Motor neuron (in vitro differentiated cells): ENCODE measurements around the gene CEBPZOS. TPM values are rescaled to one million over a fixed set of nuclear protein-coding genes. Genes with fewer than 3 reads are reported as not detected.

ENCODE experiments used
- ATAC-seq, 8 experiments: fragments of 200-7000 bp; cut with Tn5 transposase; replicated peaks in 6 of 8; 2 replicates each; pipeline ENCODE4 v1.8.0; 2021; ENCODE audit warnings: mild to moderate bottlenecking in 8 of 8, moderate library complexity in 8 of 8
- H3K27ac ChIP-seq, 2 donors: fragments of 250-450 bp; sonication (Bioruptor Pico); 2 replicates each; pipeline ENCODE4 v1.9.0; 2021; ENCODE audit warnings: antibody characterized with exemption in 2 of 2, mild to moderate bottlenecking in 2 of 2, moderate library complexity in 1 of 2
- H3K4me1 ChIP-seq, 2 donors: fragments of 250-450 bp; sonication (Bioruptor Pico); replicated peaks in 1 of 2; 2 replicates each; pipeline ENCODE4 v1.6.1; 2021; ENCODE audit warnings: antibody characterized with exemption in 2 of 2, mild to moderate bottlenecking in 2 of 2, moderate library complexity in 1 of 2
- H3K4me3 ChIP-seq, 5 donors: fragments of 250-450 bp; sonication (Bioruptor Pico); 2 replicates each; pipeline ENCODE4 v1.9.0; 2021; ENCODE audit warnings: antibody characterized with exemption in 5 of 5, mild to moderate bottlenecking in 5 of 5, moderate library complexity in 4 of 5
- WGBS, 10 experiments: fragments of 450-650 bp; shearing (Covaris generic); methylation state at CpG; one replicate each; pipeline ENCODE4 v1.0.0; 2022; 5-methylcytosine and 5-hydroxymethylcytosine counted together
- in situ Hi-C, 9 experiments: fragments of 400-800 bp; cut with MboI; loops; one replicate each; pipeline ENCODE4 v1.15.0; 2021; ENCODE audit warnings: low sequenced_read_pairs in 9 of 9, low pct_unique_long_range_greater_than_20kb in 2 of 9; ENCODE audit not compliant: unreplicated experiment in 9 of 9
- total RNA-seq, 8 experiments: library from RNA; unstranded; fragments of 300-600 nt; gene quantifications; 2 replicates each; pipeline versions ENCODE4 v1.2.3 to v1.2.4, GENCODE V29; 2022

CEBPZOS gene
- 10 to 100 TPM; 33.5 to 44.3 (median 37.0) TPM for total RNA-seq

- Histone ChIP-seq H3K27ac (peak within 1 kb of the TSS; percentile 71 to 83), H3K4me1 (peaks cover 10 to 14% of the 10 kb centered on the region in 2 donors), H3K4me3 (peak within 1 kb of the TSS; percentile 52 to 83 (median 59))
- ATAC-seq, result peak; percentile 85 to 91 (median 88)
- in situ Hi-C loops, result no loop called here
- 0 to 50% (median 13%) methylated on average over 2 to 9 of the region's 72 CpGs; no CpG with 5 or more reads in 2 of the 10 experiments for WGBS, 10 experiments
Measured at GRCh38 chr2:37196320-37197195, at the start of gene CEBPZOS. TSS of gene CEBPZOS (plus strand) at chr2:37196496. CDS start at chr2:37199705, 3,209 bp downstream.

- in situ Hi-C loops, result no loop called here
- WGBS, 10 experiments, result 89 to 100% (median 97%) methylated on average over 2 to 7 of the region's 7 CpGs
Measured at GRCh38 chr2:37148325-37148724, 48.0 kb upstream of the CEBPZOS start.

GRCh38 chr2:37149626-37150322, 46.5 kb upstream of the CEBPZOS start:
- H3K4me3 ChIP-seq, result no peak overlapping the region
- no peak for ATAC-seq
- in situ Hi-C loops, result no loop called here
- H3K4me1 ChIP-seq, result no peaks in the 10 kb centered on the region
- no peak overlapping the region for H3K27ac ChIP-seq
- 51 to 86% (median 68%) methylated on average over 3 to 6 of the region's 6 CpGs for WGBS, 10 experiments

More at GRCh38 chr2:37148325-37148724, 48.0 kb upstream of the CEBPZOS start:
- Histone ChIP-seq H3K27ac (no peak overlapping the region), H3K4me3 (no peak overlapping the region), H3K4me1 (no peaks in the 10 kb centered on the region)
- no peak for ATAC-seq

GRCh38 chr2:37153224-37153623, 43.1 kb upstream of the CEBPZOS start:
- no peak overlapping the region for H3K27ac ChIP-seq
- no peak overlapping the region for H3K4me3 ChIP-seq
- no peak for ATAC-seq
- peaks cover 6 to 14% of the 10 kb centered on the region in 2 donors for H3K4me1 ChIP-seq
- WGBS, 10 experiments, result 64 to 100% (median 90%) methylated on average over 1 to 5 of the region's 5 CpGs; no CpG with 5 or more reads in 2 of the 10 experiments
- in situ Hi-C loops, result no loop called here

GRCh38 chr2:37154785-37155184, 41.5 kb upstream of the CEBPZOS start:
- in situ Hi-C loops, result no loop called here
- WGBS, 10 experiments, result 89 to 100% (median 95%) methylated on average over 1 to 4 of the region's 4 CpGs
- ATAC-seq, result no peak

GRCh38 chr2:37156071-37156856, 40.0 kb upstream of the CEBPZOS start:
- H3K4me3 ChIP-seq, result peak overlapping the region; percentile 60 to 65 (median 62)
- H3K27ac ChIP-seq, result peak overlapping the region in 1 of 2 donors; percentile 61
- in situ Hi-C loops, result no loop called here
- ATAC-seq, result peak; percentile 63 to 80 (median 76)
- 0 to 25% (median 7%) methylated on average over 1 to 7 of the region's 27 CpGs; no CpG with 5 or more reads in 4 of the 10 experiments for WGBS, 10 experiments
- peaks cover 6 to 14% of the 10 kb centered on the region in 2 donors for H3K4me1 ChIP-seq

More at GRCh38 chr2:37154785-37155184, 41.5 kb upstream of the CEBPZOS start:
- Histone ChIP-seq H3K27ac (no peak overlapping the region), H3K4me1 (peaks cover 6 to 14% of the 10 kb centered on the region in 2 donors), H3K4me3 (no peak overlapping the region)

- in situ Hi-C loops, result no loop called here
Measured at GRCh38 chr2:37156857-37157714, 39.2 kb upstream of the CEBPZOS start, which contains the start of gene EIF2AK2. TSS of gene EIF2AK2 (minus strand) at chr2:37156980. CDS start at chr2:37147806, 9,174 bp downstream.

GRCh38 chr2:37164757-37165156, 31.5 kb upstream of the CEBPZOS start:
- H3K4me3 ChIP-seq, result no peak overlapping the region
- 0 to 100% (median 60%) methylated on average over 1 of the region's 1 CpG; no CpG with 5 or more reads in 1 of the 10 experiments for WGBS, 10 experiments
- H3K4me1 ChIP-seq, result no peaks in the 10 kb centered on the region
- no peak overlapping the region for H3K27ac ChIP-seq
- in situ Hi-C loops, result no loop called here
- no peak for ATAC-seq

More at GRCh38 chr2:37156857-37157714, 39.2 kb upstream of the CEBPZOS start, which contains the start of gene EIF2AK2:
- peak; percentile 78 to 96 (median 88) for ATAC-seq
- H3K4me3 ChIP-seq, result peak within 1 kb of the TSS; percentile 60 to 65 (median 62)
- peak within 1 kb of the TSS in 1 of 2 donors; percentile 61 for H3K27ac ChIP-seq
- peaks cover 6 to 14% of the 10 kb centered on the region in 2 donors for H3K4me1 ChIP-seq
- WGBS, 10 experiments, result 80 to 100% (median 86%) methylated on average over 1 to 5 of the region's 55 CpGs; no CpG with 5 or more reads in 6 of the 10 experiments

GRCh38 chr2:37167636-37168180, 28.6 kb upstream of the CEBPZOS start:
- peak in 2 of 8 experiments; percentile 57 to 63 for ATAC-seq
- H3K4me3 ChIP-seq, result no peak overlapping the region
- H3K27ac ChIP-seq, result no peak overlapping the region
- in situ Hi-C loops, result no loop called here
- WGBS, 10 experiments, result 63 to 100% (median 90%) methylated on average over 1 to 3 of the region's 3 CpGs
- H3K4me1 ChIP-seq, result no peaks in the 10 kb centered on the region

- Histone ChIP-seq H3K4me1 (no peaks in the 10 kb centered on the region), H3K4me3 (no peak overlapping the region), H3K27ac (no peak overlapping the region)
- in situ Hi-C loops, result no loop called here
- ATAC-seq, result peak in 4 of 8 experiments; percentile 66 to 93 (median 92)
- WGBS, 10 experiments, result 8 to 73% (median 33%) methylated on average over 2 to 13 of the region's 17 CpGs
Measured at GRCh38 chr2:37168217-37168981, 27.9 kb upstream of the CEBPZOS start.

- Histone ChIP-seq H3K4me1 (no peaks in the 10 kb centered on the region), H3K4me3 (no peak overlapping the region), H3K27ac (no peak overlapping the region)
- ATAC-seq, result no peak
- in situ Hi-C loops, result no loop called here
Measured at GRCh38 chr2:37171624-37171950, 24.7 kb upstream of the CEBPZOS start.
